Body of pancreas (tissue), 4 donors: Measurements from ENCODE around the gene NAALAD2. TPM values are rescaled to one million over a fixed set of nuclear protein-coding genes. Genes with fewer than 3 reads are reported as not detected.
"Not testable (repeated sequence)": the region's sequence is repeated elsewhere in the genome, so short reads cannot be mapped to it uniquely, and the experiment has no call there.

Experiments
- ATAC-seq: fragments of 150-250 bp; one replicate; pipeline ENCODE4 v1.9.1; 2016
- DNase-seq, 4 donors: peaks; one replicate each; pipeline ENCODE4 v3.0.0-alpha.2; 2019
- H3K27ac ChIP-seq, 4 donors: fragments of 200-600 bp; sonication (generic); 1 replicate in 3 of 4; 2 replicates in 1 of 4; pipeline versions ENCODE4 v1.5.1 to v1.6.1; 2016 to 2019; ENCODE audit warnings: mild to moderate bottlenecking in 1 of 4, mixed read lengths in 1 of 4, moderate library complexity in 1 of 4
- H3K27me3 ChIP-seq, 2 donors: fragments of 200-600 bp; sonication (generic); one replicate each; pipeline ENCODE4 v1.6.0; 2016; ENCODE audit warnings: mild to moderate bottlenecking in 1 of 2
- H3K36me3 ChIP-seq, 2 donors: fragments of 200-600 bp; sonication (generic); replicated peaks in 1 of 2; 2 replicates each; pipeline ENCODE4 v1.5.1; 2016; ENCODE audit warnings: low read depth in 2 of 2; ENCODE audit not compliant: insufficient read depth in 1 of 2
- H3K4me1 ChIP-seq: fragments of 200-600 bp; sonication (generic); one replicate; pipeline ENCODE4 v1.6.0; 2016
- H3K4me3 ChIP-seq, 2 donors: fragments of 200-600 bp; sonication (generic); 1 replicate in 1 of 2; 2 replicates in 1 of 2; pipeline ENCODE4 v1.5.1; 2016 to 2019
- H3K9me3 ChIP-seq, 3 donors: fragments of 200-600 bp; sonication (generic); 1 replicate in 2 of 3; 2 replicates in 1 of 3; pipeline ENCODE4 v1.5.1; 2016
- CTCF ChIP-seq, 7 experiments: fragments of 450-650 bp in 4 of 7; fragments of 200-600 bp in 3 of 7; sonication (generic) in 3 of 7; IDR thresholded peaks; one replicate each; pipeline ENCODE4 v1.5.1; 2016 to 2019; ENCODE audit warnings: antibody characterized with exemption in 7 of 7
- POLR2A ChIP-seq, 3 donors: fragments of 450-650 bp; IDR thresholded peaks; one replicate each; pipeline ENCODE4 v1.6.1; 2016; ENCODE audit warnings: antibody characterized with exemption in 3 of 3, mild to moderate bottlenecking in 2 of 3
- WGBS, 2 donors: methylation state at CpG; one replicate each; pipeline ENCODE4 v1.1.5; 2017; 5-methylcytosine and 5-hydroxymethylcytosine counted together
- intact Hi-C: fragments of 100-400 bp; cut with DNase I; formaldehyde crosslinking; loops from one replicate; pipeline ENCODE4 v1.15.1; 2023
- small RNA-seq: library from RNA; depleted of rRNA; stranded (forward); fragments of <200 nt; gene quantifications from one replicate; pipeline ENCODE3, GENCODE V24; 2016
- total RNA-seq, 2 donors: library from RNA; depleted of rRNA; stranded (reverse); fragments of >200 nt; gene quantifications; one replicate each; pipeline ENCODE4 v1.1.0, GENCODE V29; 2016

The NAALAD2 gene
- total RNA-seq, 2 donors from 2014 or later, result 1.6 TPM; not detected in 1

- no peak overlapping the region for H3K4me3 ChIP-seq
- no peak overlapping the region for H3K27ac ChIP-seq
- WGBS, 2 donors, result 77 to 82% methylated on average over 4 of the region's 4 CpGs
- TF ChIP-seq CTCF (IDR thresholded peaks at IDR 0.05) (no peak), POLR2A (IDR thresholded peaks at IDR 0.05) (no peak)
- H3K4me1 ChIP-seq, result no peaks in the 10 kb centered on the region
- no peaks in the 10 kb centered on the region for H3K27me3 ChIP-seq
- no peaks in the 10 kb centered on the region for H3K36me3 ChIP-seq
- no peaks in the 10 kb centered on the region for H3K9me3 ChIP-seq
- intact Hi-C loops, result no loop called here
- ATAC-seq, result no peak
- no peak for DNase-seq
Measured at GRCh38 chr11:90235526-90235925, 101.1 kb downstream of the NAALAD2 start.

- intact Hi-C loops, result no loop called here
- H3K27me3 ChIP-seq, result no peaks in the 10 kb centered on the region
- no peak for TF ChIP-seq CTCF (IDR thresholded peaks at IDR 0.05)
- no peak for TF ChIP-seq POLR2A (IDR thresholded peaks at IDR 0.05)
- DNase-seq, result no peak
- no peak overlapping the region for H3K4me3 ChIP-seq
- 70 to 76% methylated on average over 4 of the region's 4 CpGs for whole genome bisulfite sequencing, 2 donors
- H3K9me3 ChIP-seq, result no peaks in the 10 kb centered on the region
- no peaks in the 10 kb centered on the region for H3K4me1 ChIP-seq
- no peak overlapping the region for H3K27ac ChIP-seq
- no peaks in the 10 kb centered on the region for H3K36me3 ChIP-seq
- ATAC-seq, result no peak
Measured at GRCh38 chr11:90237004-90237403, 102.5 kb downstream of the NAALAD2 start.

- H3K4me3 ChIP-seq, DNase-seq, H3K9me3 ChIP-seq, H3K27me3 ChIP-seq, H3K36me3 ChIP-seq, H3K4me1 ChIP-seq, intact Hi-C loops, H3K27ac ChIP-seq, ATAC-seq: not testable (repeated sequence)
- WGBS, 2 donors, result 72 to 74% methylated on average over 19 to 20 of the region's 20 CpGs
Measured at GRCh38 chr11:90239967-90240636, 105.6 kb downstream of the NAALAD2 start.

- WGBS, 2 donors, result 81 to 88% methylated on average over 3 to 4 of the region's 4 CpGs
- Histone ChIP-seq H3K4me1 (no peaks in the 10 kb centered on the region), H3K27ac (no peak overlapping the region), H3K36me3 (no peaks in the 10 kb centered on the region), H3K4me3 (no peak overlapping the region), H3K27me3 (no peaks in the 10 kb centered on the region), H3K9me3 (no peaks in the 10 kb centered on the region)
- intact Hi-C loops, result no loop called here
- ATAC-seq (no peak), DNase-seq (no peak)
- no peak for TF ChIP-seq POLR2A (IDR thresholded peaks at IDR 0.05)
- TF ChIP-seq CTCF (IDR thresholded peaks at IDR 0.05), result no peak
Measured at GRCh38 chr11:90241414-90241813, 107.0 kb downstream of the NAALAD2 start.

Small RNA genes lying within 50 kb of the gene (small RNA-seq; reads per million reads assigned to genes)
- gene RF00275, result not detected

Other genes with a start within 250 kb of the NAALAD2 start
- not detected for gene TRIM49D1, start 212.4 kb upstream of the NAALAD2 start, total RNA-seq
- gene TRIM49D2, start 210.6 kb upstream of the NAALAD2 start, total RNA-seq, result not detected
- gene TRIM64, start 168.6 kb upstream of the NAALAD2 start, total RNA-seq, result not detected
- not detected for gene TRIM49C, start 103.6 kb upstream of the NAALAD2 start, total RNA-seq
- not detected for gene UBTFL1, start 48.7 kb upstream of the NAALAD2 start, total RNA-seq
- gene CHORDC1, start 88.4 kb downstream of the NAALAD2 start, total RNA-seq, result 10 to 100 TPM; 27.8 to 41.5 TPM